Measurements from ENCODE around the gene TMEM132A. TPM values are rescaled to one million over a fixed set of nuclear protein-coding genes. Genes with fewer than 3 reads are reported as not detected.

Gene TMEM132A
- total and polyA plus RNA-seq, 10 of the 15 experiments (the other 5 are each of a cell fraction or from before 2014, with no cell fraction given) = 0.16 to 25.0 (median 4.3) TPM

DNA sequence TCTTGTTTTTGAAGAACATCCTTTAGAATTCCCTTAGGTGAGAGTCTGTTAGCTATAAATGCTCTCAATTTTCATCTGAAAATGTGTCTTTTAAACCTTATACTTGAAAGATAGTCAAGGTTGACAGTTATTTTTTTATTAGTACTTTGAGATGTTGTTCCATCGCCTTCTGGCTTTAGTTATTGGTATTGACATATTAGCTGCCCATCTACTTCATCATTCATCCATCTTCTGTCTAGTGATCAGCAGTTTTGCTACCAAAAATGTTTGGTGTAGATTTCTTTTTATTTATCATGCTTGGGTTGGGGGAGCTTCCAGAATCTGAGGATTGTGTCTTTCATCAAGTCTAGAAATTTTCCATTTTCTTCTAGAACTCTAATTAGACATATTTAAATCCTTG lies 44.0 kb downstream of the TMEM132A start (continued):
- TF ChIP-seq ATF3 (IDR thresholded peaks at IDR 0.05; ENCODE audit: borderline replicate concordance, extremely low read depth, low read depth, low read length) = no peak

DNA sequence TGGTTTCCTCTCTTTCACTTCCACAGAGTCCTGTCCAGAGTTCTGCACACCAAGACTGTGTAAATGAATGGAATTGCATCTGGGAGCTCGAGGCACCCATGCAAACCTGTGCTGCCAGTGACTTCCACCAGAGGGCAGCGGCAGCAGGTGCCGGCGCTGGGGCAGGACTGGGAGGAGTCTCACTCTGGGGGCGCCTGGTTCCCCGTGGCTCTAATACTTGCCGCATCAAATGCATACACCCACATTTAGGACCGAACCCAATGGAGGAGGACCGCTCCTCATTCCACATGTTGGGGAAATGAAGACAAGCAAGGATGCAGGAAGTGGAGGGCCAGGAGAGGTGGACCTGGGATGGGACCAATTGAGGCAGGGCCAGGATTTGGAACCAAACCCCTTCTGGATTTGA lies 46.1 kb downstream of the TMEM132A start:
- intact Hi-C loops (cut with micrococcal nuclease; ENCODE audit: unreplicated experiment) (loop anchor here (1.0 kb wide), 2 partner anchors 159 to 217 kb away; no protein-coding TSS in a partner anchor), in situ Hi-C loops (cut with MboI) (no loop called here)
- no TSS peak for BruUV-seq (replicated peaks)
- H3K9ac ChIP-seq (ENCODE audit: control insufficient read depth, insufficient read depth, low read length) = no peak overlapping the region
- no peak for DNase-seq (ENCODE audit: low read depth, low spot score)
- POLR2A ChIA-PET = interaction anchor here (1.3 to 1.8 kb wide), 2 partner anchors 72 to 74 kb away, joined by 3 to 5 read pairs; no protein-coding TSS in a partner anchor
- peak; percentile 96 for ATAC-seq
- peak; percentile 35 for FAIRE-seq
- H3K4me3 ChIP-seq = no peak overlapping the region
- H4K20me1 ChIP-seq (ENCODE audit: control insufficient read depth, insufficient read depth) = no peaks in the 10 kb centered on the region
- RAD21 ChIA-PET (ENCODE audit: unreplicated experiment) = interaction anchor here (0.5 to 3.7 kb wide), 16 partner anchors 8 to 217 kb away, joined by 3 to 27 read pairs (median 4); partner anchors contain the start of gene SLC15A3
- peaks cover 6% of the 10 kb centered on the region; the same call in 1 of the 2 replicates for H3K4me1 ChIP-seq (ENCODE audit: control insufficient read depth, insufficient read depth, low read length)
- SMC1A ChIA-PET (ENCODE audit: uncharacterized antibody, unreplicated experiment) = interaction anchor here (0.7 to 4.5 kb wide), 30 partner anchors 9 to 220 kb away, joined by 3 to 29 read pairs (median 4); no protein-coding TSS in a partner anchor
- H3K9me3 ChIP-seq (replicated peaks; ENCODE audit: control insufficient read depth, insufficient read depth, low read length) = peaks cover 3% of the 10 kb centered on the region
- H2AFZ ChIP-seq (ENCODE audit: control insufficient read depth, low read depth, low read length) = peak overlapping the region; percentile 16; the same call in 1 of the 2 replicates
- no peak overlapping the region for H3K4me2 ChIP-seq (ENCODE audit: control insufficient read depth, insufficient read depth)
- H3K27me3 ChIP-seq (replicated peaks in 1 of 2; ENCODE audit: control insufficient read depth in 2 of 2, insufficient read depth in 2 of 2, low read length in 1 of 2) = no peaks in the 10 kb centered on the region
- CTCF ChIA-PET = interaction anchor here (0.5 to 3.8 kb wide), 41 partner anchors 10 to 216 kb away, joined by 3 to 46 read pairs (median 5); partner anchors contain the start of genes TMEM109 and TMEM132A
- under 1% methylated on average over 9 of the region's 9 CpGs for WGBS (ENCODE audit: insufficient coverage, insufficient replicate concordance, low lambda C conversion rate, missing lambda C conversion rate)
- no peaks in the 10 kb centered on the region for H3K79me2 ChIP-seq (ENCODE audit: control insufficient read depth, insufficient read depth, low read length)
- no peak overlapping the region for H3K27ac ChIP-seq (ENCODE audit: control insufficient read depth, insufficient read depth)
- no peaks in the 10 kb centered on the region for H3K36me3 ChIP-seq (ENCODE audit: control insufficient read depth in 2 of 2, insufficient read depth in 2 of 2, low read length in 1 of 2)
- TF ChIP-seq ETV6 (conservative IDR thresholded peaks at IDR 0.05 in 1 of 2, IDR thresholded peaks at IDR 0.05 in 1 of 2; ENCODE audit: borderline replicate concordance in 1 of 2, low read depth in 1 of 2) (no peak), SMC3 (IDR thresholded peaks at IDR 0.05; ENCODE audit: borderline replicate concordance, low read length) (peak; percentile 92), HDAC6 (IDR thresholded peaks at IDR 0.05; ENCODE audit: unreplicated experiment) (no peak), NFYA (IDR thresholded peaks at IDR 0.05; ENCODE audit: borderline replicate concordance, low read depth, low read length) (no peak), EED (IDR thresholded peaks at IDR 0.05; ENCODE audit: low read depth) (peak; percentile 34; the same call in 1 of the 2 replicates), YY1 (IDR thresholded peaks at IDR 0.05; ENCODE audit: low read depth, low read length) (peak; percentile 77), IKZF1 (conservative IDR thresholded peaks at IDR 0.05) (peak; percentile 30; the same call in 1 of the 2 replicates), RAD21 (IDR thresholded peaks at IDR 0.05; ENCODE audit: insufficient read depth, low read depth, low read length) (peak; percentile 90), NRF1 (conservative IDR thresholded peaks at IDR 0.05; ENCODE audit: low read depth, low read length) (no peak), ESRRA (IDR thresholded peaks at IDR 0.05; ENCODE audit: low read length) (no peak), ZNF217 (IDR thresholded peaks at IDR 0.05) (no peak), POU2F2 (IDR thresholded peaks at IDR 0.05; ENCODE audit: borderline replicate concordance, low read depth, low read length) (0 out of 3 replicates have a peak, but pooled peaks have one; percentile 55), EP300 (IDR thresholded peaks at IDR 0.05; ENCODE audit: borderline replicate concordance in 1 of 2, control insufficient read depth in 1 of 2, low read depth in 2 of 2, low read length in 2 of 2) (no peak)
- TF ChIP-seq, protein P1, sequence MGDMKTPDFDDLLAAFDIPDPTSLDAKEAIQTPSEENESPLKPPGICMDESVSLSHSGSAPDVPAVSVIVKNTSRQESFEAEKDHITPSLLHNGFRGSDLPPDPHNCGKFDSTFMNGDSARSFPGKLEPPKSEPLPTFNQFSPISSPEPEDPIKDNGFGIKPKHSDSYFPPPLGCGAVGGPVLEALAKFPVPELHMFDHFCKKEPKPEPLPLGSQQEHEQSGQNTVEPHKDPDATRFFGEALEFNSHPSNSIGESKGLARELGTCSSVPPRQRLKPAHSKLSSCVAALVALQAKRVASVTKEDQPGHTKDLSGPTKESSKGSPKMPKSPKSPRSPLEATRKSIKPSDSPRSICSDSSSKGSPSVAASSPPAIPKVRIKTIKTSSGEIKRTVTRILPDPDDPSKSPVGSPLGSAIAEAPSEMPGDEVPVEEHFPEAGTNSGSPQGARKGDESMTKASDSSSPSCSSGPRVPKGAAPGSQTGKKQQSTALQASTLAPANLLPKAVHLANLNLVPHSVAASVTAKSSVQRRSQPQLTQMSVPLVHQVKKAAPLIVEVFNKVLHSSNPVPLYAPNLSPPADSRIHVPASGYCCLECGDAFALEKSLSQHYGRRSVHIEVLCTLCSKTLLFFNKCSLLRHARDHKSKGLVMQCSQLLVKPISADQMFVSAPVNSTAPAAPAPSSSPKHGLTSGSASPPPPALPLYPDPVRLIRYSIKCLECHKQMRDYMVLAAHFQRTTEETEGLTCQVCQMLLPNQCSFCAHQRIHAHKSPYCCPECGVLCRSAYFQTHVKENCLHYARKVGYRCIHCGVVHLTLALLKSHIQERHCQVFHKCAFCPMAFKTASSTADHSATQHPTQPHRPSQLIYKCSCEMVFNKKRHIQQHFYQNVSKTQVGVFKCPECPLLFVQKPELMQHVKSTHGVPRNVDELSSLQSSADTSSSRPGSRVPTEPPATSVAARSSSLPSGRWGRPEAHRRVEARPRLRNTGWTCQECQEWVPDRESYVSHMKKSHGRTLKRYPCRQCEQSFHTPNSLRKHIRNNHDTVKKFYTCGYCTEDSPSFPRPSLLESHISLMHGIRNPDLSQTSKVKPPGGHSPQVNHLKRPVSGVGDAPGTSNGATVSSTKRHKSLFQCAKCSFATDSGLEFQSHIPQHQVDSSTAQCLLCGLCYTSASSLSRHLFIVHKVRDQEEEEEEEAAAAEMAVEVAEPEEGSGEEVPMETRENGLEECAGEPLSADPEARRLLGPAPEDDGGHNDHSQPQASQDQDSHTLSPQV (IDR thresholded peaks at IDR 0.05) = no peak
- TF ChIP-seq, protein P2, sequence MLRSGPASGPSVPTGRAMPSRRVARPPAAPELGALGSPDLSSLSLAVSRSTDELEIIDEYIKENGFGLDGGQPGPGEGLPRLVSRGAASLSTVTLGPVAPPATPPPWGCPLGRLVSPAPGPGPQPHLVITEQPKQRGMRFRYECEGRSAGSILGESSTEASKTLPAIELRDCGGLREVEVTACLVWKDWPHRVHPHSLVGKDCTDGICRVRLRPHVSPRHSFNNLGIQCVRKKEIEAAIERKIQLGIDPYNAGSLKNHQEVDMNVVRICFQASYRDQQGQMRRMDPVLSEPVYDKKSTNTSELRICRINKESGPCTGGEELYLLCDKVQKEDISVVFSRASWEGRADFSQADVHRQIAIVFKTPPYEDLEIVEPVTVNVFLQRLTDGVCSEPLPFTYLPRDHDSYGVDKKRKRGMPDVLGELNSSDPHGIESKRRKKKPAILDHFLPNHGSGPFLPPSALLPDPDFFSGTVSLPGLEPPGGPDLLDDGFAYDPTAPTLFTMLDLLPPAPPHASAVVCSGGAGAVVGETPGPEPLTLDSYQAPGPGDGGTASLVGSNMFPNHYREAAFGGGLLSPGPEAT (IDR thresholded peaks at IDR 0.05; ENCODE audit: low read depth) = 0 out of 2 replicates have a peak, but pooled peaks have one; percentile 24
